Endothelial cell of umbilical vein (primary cell): ENCODE data around the gene TUBB4B. TPM values are rescaled to one million over a fixed set of nuclear protein-coding genes. Genes with fewer than 3 reads are reported as not detected.

Experiments used
- BruUV-seq: library from RNA; stranded (reverse); fragments of 400-500 nt; replicated peaks from 2 replicates; lab custom pipeline; 2021; lab: Mats Ljungman, UMichigan
- CTCF ChIA-PET: fragments of 300-600, 350-600 bp; sonication (Branson Sonifier 250); formaldehyde crosslinking; loops from one replicate; lab custom pipeline; 2021; ENCODE audit warnings: antibody characterized with exemption, inconsistent platforms; lab: Charles Lee
- POLR2A ChIA-PET: fragments of 300-600, 350-600 bp; sonication (Branson Sonifier 250); formaldehyde crosslinking; loops from one replicate; lab custom pipeline; 2021; ENCODE audit warnings: antibody characterized with exemption, inconsistent platforms; lab: Charles Lee
- DNase-seq: peaks from one replicate; pipeline ENCODE4 v3.0.0-alpha.2; 2011; ENCODE audit warnings: low read depth, low spot score
- FAIRE-seq: peaks from 2 replicates; lab custom pipeline; 2011; peaks lifted over from hg19 to GRCh38; lab: Jason Lieb, UNC
- H2AFZ ChIP-seq: 2 replicates; pipeline ENCODE4 v1.6.0; 2012; ENCODE audit warnings: low read depth, low read length, control low read depth, inconsistent platforms
- H3K27ac ChIP-seq: 2 replicates; pipeline ENCODE4 v1.5.1; 2011; ENCODE audit warnings: low read depth, mild to moderate bottlenecking, control low read depth, low read length, moderate library complexity; ENCODE audit not compliant: insufficient read depth
- H3K27me3 ChIP-seq, 2 experiments: 2 replicates each; pipeline versions ENCODE4 v1.6.0 to v1.6.1; 2011; ENCODE audit warnings: low read length in 2 of 2, mixed read lengths in 1 of 2; ENCODE audit not compliant: control insufficient read depth in 2 of 2, insufficient read depth in 2 of 2
- H3K36me3 ChIP-seq, 2 experiments: 2 replicates in 1 of 2; 3 replicates in 1 of 2; pipeline ENCODE4 v1.5.1; 2011; ENCODE audit warnings: low read length in 2 of 2, mild to moderate bottlenecking in 1 of 2, moderate library complexity in 1 of 2; ENCODE audit not compliant: control insufficient read depth in 2 of 2, insufficient read depth in 2 of 2; ENCODE audit errors: extremely low read depth in 1 of 2
- H3K4me1 ChIP-seq: 3 replicates; pipeline ENCODE4 v1.5.1; 2011; ENCODE audit warnings: mild to moderate bottlenecking, low read length; ENCODE audit not compliant: control insufficient read depth, insufficient read depth; ENCODE audit errors: extremely low read depth
- H3K4me2 ChIP-seq: 2 replicates; pipeline ENCODE4 v1.6.1; 2011; ENCODE audit warnings: low read length, control low read depth, mixed read lengths; ENCODE audit not compliant: insufficient read depth
- H3K4me3 ChIP-seq, 3 experiments: fragments of 200-600 bp in 1 of 3; sonication (generic), shearing (Covaris generic) in 1 of 3; replicated peaks in 1 of 3; 2 replicates each; pipeline ENCODE4 v1.5.1; 2011 to 2016; ENCODE audit warnings: control low read depth in 3 of 3, low read length in 3 of 3, mild to moderate bottlenecking in 2 of 3, inconsistent platforms in 1 of 3, low read depth in 1 of 3, moderate library complexity in 1 of 3; ENCODE audit not compliant: insufficient read depth in 1 of 3
- H3K79me2 ChIP-seq: 2 replicates; pipeline ENCODE4 v1.6.0; 2012; ENCODE audit warnings: low read length, inconsistent platforms; ENCODE audit not compliant: control insufficient read depth, insufficient read depth
- H3K9ac ChIP-seq: replicated peaks from 2 replicates; pipeline ENCODE3; 2011; ENCODE audit warnings: low read length, control low read depth; ENCODE audit not compliant: insufficient read depth; ENCODE audit errors: extremely low read depth
- H3K9me1 ChIP-seq: replicated peaks from 3 replicates; pipeline ENCODE4 v1.6.0; 2011; ENCODE audit warnings: mild to moderate bottlenecking, low read length; ENCODE audit not compliant: control insufficient read depth, insufficient read depth; ENCODE audit errors: extremely low read depth
- H3K9me3 ChIP-seq: replicated peaks from 2 replicates; pipeline ENCODE4 v1.5.1; 2012; ENCODE audit warnings: low read length, inconsistent platforms; ENCODE audit not compliant: control insufficient read depth, insufficient read depth
- H4K20me1 ChIP-seq: replicated peaks from 2 replicates; pipeline ENCODE3; 2011; ENCODE audit warnings: mild to moderate bottlenecking, low read length; ENCODE audit not compliant: control insufficient read depth, insufficient read depth; ENCODE audit errors: extremely low read depth
- CTCF ChIP-seq, 2 donors: IDR thresholded peaks; 1 replicate in 1 of 2; 2 replicates in 1 of 2; pipeline ENCODE4 v1.5.1; 2011; ENCODE audit warnings: low read length in 2 of 2, mild to moderate bottlenecking in 2 of 2, moderate library complexity in 2 of 2, control low read depth in 1 of 2, inconsistent platforms in 1 of 2, low read depth in 1 of 2; ENCODE audit not compliant: insufficient read depth in 1 of 2; ENCODE audit errors: extremely low read depth in 1 of 2
- FOS ChIP-seq: IDR thresholded peaks from 2 replicates; pipeline ENCODE4 v1.6.1; 2011; ENCODE audit warnings: mild to moderate bottlenecking, low read length, moderate library complexity, borderline replicate concordance; ENCODE audit not compliant: insufficient read depth
- GATA2 ChIP-seq: IDR thresholded peaks from 2 replicates; pipeline ENCODE4 v1.7.0; 2011; ENCODE audit warnings: low read depth, mild to moderate bottlenecking, moderate library complexity, mixed read lengths, low read length; ENCODE audit not compliant: insufficient read length, insufficient read depth
- MAX ChIP-seq: IDR thresholded peaks from 2 replicates; pipeline ENCODE4 v1.6.1; 2011; ENCODE audit not compliant: insufficient read depth, insufficient read length
- MYC ChIP-seq: IDR thresholded peaks from one replicate; pipeline ENCODE4 v1.6.1; 2011; ENCODE audit warnings: mild to moderate bottlenecking, low read depth, low read length
- POLR2AphosphoS5 ChIP-seq: IDR thresholded peaks from 2 replicates; pipeline ENCODE4 v1.6.1; 2012; ENCODE audit warnings: low read depth, mild to moderate bottlenecking, control low read depth, low read length, moderate library complexity; ENCODE audit not compliant: insufficient read depth
- dilution Hi-C: fragments of 300-500 bp; cut with MboI; formaldehyde crosslinking; loops from one replicate; pipeline ENCODE4 v1.15.0; 2019; ENCODE audit warnings: low sequenced_read_pairs; ENCODE audit not compliant: extremely low pct_ligation_motif_present
- intact Hi-C: fragments of 100-400 bp; cut with micrococcal nuclease; formaldehyde crosslinking; loops from one replicate; pipeline ENCODE4 v1.10.0; 2022
- polyA plus RNA-seq, 4 experiments: library from polyadenylated mRNA; depleted of rRNA in 3 of 4; stranded (reverse) in 3 of 4; unstranded in 1 of 4; fragments of >200 nt; gene quantifications; 2 replicates each; pipeline versions ENCODE4 v1.2.1 to v1.2.3, GENCODE V29; 2011 to 2012; ENCODE audit warnings: missing spikeins in 1 of 4
- total RNA-seq: library from RNA; stranded (reverse); gene quantifications from 2 replicates; pipeline ENCODE4 v1.2.3, GENCODE V29; 2021

The TUBB4B gene
- total and polyA plus RNA-seq, 2 donors (not counting 3 experiments of a cell fraction or from before 2014, with no cell fraction given) = 418 to 558 TPM

GRCh38 chr9:137236238-137236935, 4.7 kb upstream of the TUBB4B start:
- H3K9me1 ChIP-seq = no peaks in the 10 kb centered on the region
- no peak overlapping the region for H3K4me2 ChIP-seq
- FAIRE-seq (peak; percentile 82), DNase-seq (peak; percentile 77)
- H3K27ac ChIP-seq = no peak overlapping the region
- H3K79me2 ChIP-seq = peaks cover 4% of the 10 kb centered on the region
- no peak overlapping the region for H2AFZ ChIP-seq
- no peak overlapping the region for H3K9ac ChIP-seq
- dilution Hi-C loops (no loop called here), intact Hi-C loops (loop anchor here (1.0 to 5.0 kb wide), 3 partner anchors 14 to 449 kb away; partner anchors contain the start of gene RNF208)
- no peaks in the 10 kb centered on the region for H3K27me3 ChIP-seq
- POLR2A ChIA-PET = interaction anchor here (0.6 kb wide), 4 partner anchors 32 to 149 kb away, joined by 3 to 4 read pairs (median 3); partner anchors contain the start of gene MAN1B1
- no peaks in the 10 kb centered on the region for H4K20me1 ChIP-seq
- CTCF ChIA-PET = interaction anchor here (0.6 to 2.5 kb wide), 68 partner anchors 9 to 782 kb away, joined by 3 to 63 read pairs (median 4); partner anchors contain the start of genes CYSRT1, MAN1B1, NDOR1 and NELFB
- no TSS peak for BruUV-seq
- H3K36me3 ChIP-seq = no peaks in the 10 kb centered on the region
- H3K9me3 ChIP-seq = no peaks in the 10 kb centered on the region
- TF ChIP-seq CTCF (IDR thresholded peaks at IDR 0.05; ENCODE audit: extremely low read depth in 1 of 2, insufficient read depth in 1 of 2, low read depth in 1 of 2, low read length in 2 of 2) (peak; percentile 97 to 99), POLR2AphosphoS5 (peak; percentile 33), GATA2 (no peak), MAX (no peak), MYC (no peak), FOS (no peak)
- H3K4me3 ChIP-seq = no peak overlapping the region
- H3K4me1 ChIP-seq = no peaks in the 10 kb centered on the region
